Ishikawa (cell line): ENCODE data around the gene TRIM32.
A peak's percentile ranks its signal among the peaks of the same experiment; 100 is the strongest.

Experiments used
- CEBPB ChIP-seq: IDR thresholded peaks from 2 replicates; pipeline ENCODE4 v1.6.1; 2012
- CREB1 ChIP-seq: IDR thresholded peaks from 2 replicates; pipeline ENCODE4 v1.6.1; 2012; ENCODE audit warnings: low read depth
- EGR1 ChIP-seq: IDR thresholded peaks from 2 replicates; pipeline ENCODE4 v1.6.1; 2012
- EP300 ChIP-seq: IDR thresholded peaks from 2 replicates; pipeline ENCODE4 v1.6.1; 2012; ENCODE audit warnings: borderline replicate concordance
- FOXM1 ChIP-seq: IDR thresholded peaks from 2 replicates; pipeline ENCODE4 v1.6.1; 2012; ENCODE audit warnings: low read depth, borderline replicate concordance
- MAX ChIP-seq: IDR thresholded peaks from 2 replicates; pipeline ENCODE4 v1.6.1; 2012
- NFIC ChIP-seq: IDR thresholded peaks from 2 replicates; pipeline ENCODE4 v1.6.1; 2012
- RAD21 ChIP-seq: IDR thresholded peaks from 2 replicates; pipeline ENCODE4 v1.6.1; 2012; ENCODE audit warnings: low read depth
- REST ChIP-seq: IDR thresholded peaks from 2 replicates; pipeline ENCODE4 v1.6.1; 2012; ENCODE audit warnings: low read depth, mild to moderate bottlenecking
- TAF1 ChIP-seq: IDR thresholded peaks from 2 replicates; pipeline ENCODE4 v1.6.1; 2012; ENCODE audit warnings: low read depth, mild to moderate bottlenecking
- TCF12 ChIP-seq: IDR thresholded peaks from 2 replicates; pipeline ENCODE4 v1.6.1; 2012; ENCODE audit warnings: low read depth
- TEAD4 ChIP-seq: IDR thresholded peaks from 2 replicates; pipeline ENCODE4 v1.6.1; 2012
- USF1 ChIP-seq: IDR thresholded peaks from 2 replicates; pipeline ENCODE4 v1.6.1; 2012
- YY1 ChIP-seq: IDR thresholded peaks from 2 replicates; pipeline ENCODE4 v1.6.1; 2012; ENCODE audit warnings: low read depth
- ZBTB7A ChIP-seq: IDR thresholded peaks from 2 replicates; pipeline ENCODE4 v1.6.1; 2012; ENCODE audit warnings: low read depth

Gene TRIM32

GRCh38 chr9:116733010-116733641 lies 46.0 kb downstream of the TRIM32 start:
- TF ChIP-seq YY1 (no peak), ZBTB7A (no peak), CEBPB (no peak), USF1 (no peak), CREB1 (no peak), REST (no peak), TCF12 (no peak), MAX (no peak), NFIC (no peak), TAF1 (no peak), FOXM1 (no peak), EP300 (no peak), RAD21 (no peak), EGR1 (no peak), TEAD4 (no peak)

GRCh38 chr9:116736399-116737151 lies 49.5 kb downstream of the TRIM32 start:
- TF ChIP-seq RAD21 (no peak), CREB1 (no peak), EGR1 (no peak), EP300 (no peak), TEAD4 (no peak), YY1 (no peak), CEBPB (no peak), USF1 (no peak), TCF12 (no peak), TAF1 (no peak), FOXM1 (no peak), NFIC (no peak), ZBTB7A (no peak), MAX (no peak), REST (no peak)

GRCh38 chr9:116737152-116737546 lies 50.0 kb downstream of the TRIM32 start:
- TF ChIP-seq REST (no peak), FOXM1 (no peak), RAD21 (peak; percentile 94), MAX (no peak), EGR1 (no peak), USF1 (no peak)
